Measurements from ENCODE around the gene DIPK1C.

The DIPK1C gene

GRCh38 chr18:74430806-74431571 is 26.1 kb downstream of the DIPK1C start:
- no peak for DNase-seq

GRCh38 chr18:74430231-74430630 is 26.9 kb downstream of the DIPK1C start:
- in situ Hi-C loops (cut with HindIII; ENCODE audit: low pct_ligation_motif_present, low pct_unique_long_range_greater_than_20kb, low sequenced_read_pairs) = no loop called here
- no peak for DNase-seq

More at GRCh38 chr18:74430806-74431571, 26.1 kb downstream of the DIPK1C start:
- in situ Hi-C loops (cut with HindIII; ENCODE audit: low pct_ligation_motif_present, low pct_unique_long_range_greater_than_20kb, low sequenced_read_pairs) = no loop called here

DNA sequence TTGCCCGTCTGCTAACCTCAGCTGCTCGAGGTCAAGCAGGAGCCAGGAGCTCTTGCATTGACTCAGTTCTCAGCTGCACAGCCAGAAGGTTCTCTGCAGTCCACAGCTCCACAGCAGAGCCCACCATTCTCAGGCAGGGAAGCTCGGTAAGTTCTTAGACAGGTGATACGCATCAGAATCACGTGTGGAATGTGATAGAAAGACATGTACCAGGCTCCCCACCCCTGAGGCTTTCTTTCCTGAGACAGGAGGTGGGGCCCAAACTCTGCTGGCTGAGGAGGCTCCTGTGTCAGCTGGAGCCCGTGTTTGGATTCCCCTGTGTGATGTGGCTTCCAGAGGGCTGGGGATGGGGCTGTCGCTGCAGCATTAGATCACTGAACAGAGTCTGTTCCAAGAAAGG is 28.0 kb downstream of the DIPK1C start:
- in situ Hi-C loops (cut with HindIII; ENCODE audit: low pct_ligation_motif_present, low pct_unique_long_range_greater_than_20kb, low sequenced_read_pairs) = no loop called here
- DNase-seq = no peak

DNA sequence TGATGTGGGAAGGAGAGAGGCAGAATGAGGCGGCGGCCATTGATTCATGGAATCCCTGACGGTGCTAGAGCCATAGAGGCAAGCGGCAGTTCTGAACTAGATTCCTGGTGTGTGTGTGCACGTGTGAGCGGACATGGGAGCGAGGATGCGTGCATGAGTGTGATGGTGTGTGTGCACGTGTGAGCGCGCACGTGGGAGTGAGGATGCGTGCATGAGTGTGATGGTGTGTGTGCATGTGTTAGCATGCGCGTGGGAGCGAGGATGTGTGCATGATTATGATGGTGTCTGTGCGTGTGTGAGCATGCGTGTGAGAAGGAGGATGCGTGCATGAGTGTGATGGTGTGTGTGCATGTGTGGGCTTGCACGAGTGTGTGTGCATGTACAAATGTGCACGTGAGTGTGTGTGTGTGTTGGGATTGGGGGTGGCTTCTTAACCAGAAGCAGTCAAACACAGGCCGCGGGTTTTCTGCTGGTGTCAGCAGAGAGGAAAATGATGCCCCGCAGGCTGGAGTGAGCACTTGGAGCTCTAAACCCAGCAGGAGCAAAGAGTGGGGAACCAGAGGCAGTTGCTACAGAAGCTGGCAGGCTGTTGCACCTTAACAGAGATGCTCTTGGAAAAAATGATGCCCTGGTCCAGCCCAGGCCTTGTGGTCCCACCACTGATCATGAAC is 29.5 kb downstream of the DIPK1C start:
- in situ Hi-C loops (cut with HindIII; ENCODE audit: low pct_ligation_motif_present, low pct_unique_long_range_greater_than_20kb, low sequenced_read_pairs) = no loop called here
- no peak for DNase-seq

GRCh38 chr18:74425876-74426275 is 31.2 kb downstream of the DIPK1C start:
- in situ Hi-C loops (cut with HindIII; ENCODE audit: low pct_ligation_motif_present, low pct_unique_long_range_greater_than_20kb, low sequenced_read_pairs) = no loop called here
- DNase-seq = no peak

GRCh38 chr18:74425161-74425560 is 31.9 kb downstream of the DIPK1C start:
- DNase-seq = no peak

GRCh38 chr18:74422541-74422940 is 34.6 kb downstream of the DIPK1C start:
- in situ Hi-C loops (cut with HindIII; ENCODE audit: low pct_ligation_motif_present, low pct_unique_long_range_greater_than_20kb, low sequenced_read_pairs) = no loop called here
- no peak for DNase-seq

More at GRCh38 chr18:74425161-74425560, 31.9 kb downstream of the DIPK1C start:
- in situ Hi-C loops (cut with HindIII; ENCODE audit: low pct_ligation_motif_present, low pct_unique_long_range_greater_than_20kb, low sequenced_read_pairs) = no loop called here

GRCh38 chr18:74420926-74421325 is 36.2 kb downstream of the DIPK1C start:
- in situ Hi-C loops (cut with HindIII; ENCODE audit: low pct_ligation_motif_present, low pct_unique_long_range_greater_than_20kb, low sequenced_read_pairs) = no loop called here

GRCh38 chr18:74420481-74420880 is 36.6 kb downstream of the DIPK1C start:
- in situ Hi-C loops (cut with HindIII; ENCODE audit: low pct_ligation_motif_present, low pct_unique_long_range_greater_than_20kb, low sequenced_read_pairs) = no loop called here

More at GRCh38 chr18:74420926-74421325, 36.2 kb downstream of the DIPK1C start:
- DNase-seq = no peak

GRCh38 chr18:74419761-74420160 is 37.3 kb downstream of the DIPK1C start:
- no peak for DNase-seq

More at GRCh38 chr18:74420481-74420880, 36.6 kb downstream of the DIPK1C start:
- DNase-seq = no peak

DNA sequence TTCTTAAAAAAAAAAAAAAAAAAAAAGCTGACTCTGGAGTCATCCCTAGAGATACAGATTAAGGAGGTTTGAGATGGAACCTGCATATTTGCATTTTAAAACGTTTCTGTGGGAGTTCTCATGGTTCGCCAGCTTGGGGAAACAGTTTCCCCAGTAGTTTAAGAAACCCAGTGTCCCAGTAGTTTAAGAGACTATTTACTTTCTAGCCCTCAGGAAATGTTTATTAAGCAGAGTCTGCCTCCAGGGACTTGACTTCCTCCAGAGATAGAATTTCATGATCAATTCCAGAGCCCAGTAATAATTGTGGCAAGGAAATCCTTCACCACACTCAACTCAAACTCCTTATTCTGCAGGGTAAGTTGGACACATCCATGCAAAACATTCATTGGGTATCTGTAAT is 39.1 kb downstream of the DIPK1C start:
- no peak for DNase-seq
- in situ Hi-C loops (cut with HindIII; ENCODE audit: low pct_ligation_motif_present, low pct_unique_long_range_greater_than_20kb, low sequenced_read_pairs) = no loop called here

More at GRCh38 chr18:74419761-74420160, 37.3 kb downstream of the DIPK1C start:
- in situ Hi-C loops (cut with HindIII; ENCODE audit: low pct_ligation_motif_present, low pct_unique_long_range_greater_than_20kb, low sequenced_read_pairs) = no loop called here

DNA sequence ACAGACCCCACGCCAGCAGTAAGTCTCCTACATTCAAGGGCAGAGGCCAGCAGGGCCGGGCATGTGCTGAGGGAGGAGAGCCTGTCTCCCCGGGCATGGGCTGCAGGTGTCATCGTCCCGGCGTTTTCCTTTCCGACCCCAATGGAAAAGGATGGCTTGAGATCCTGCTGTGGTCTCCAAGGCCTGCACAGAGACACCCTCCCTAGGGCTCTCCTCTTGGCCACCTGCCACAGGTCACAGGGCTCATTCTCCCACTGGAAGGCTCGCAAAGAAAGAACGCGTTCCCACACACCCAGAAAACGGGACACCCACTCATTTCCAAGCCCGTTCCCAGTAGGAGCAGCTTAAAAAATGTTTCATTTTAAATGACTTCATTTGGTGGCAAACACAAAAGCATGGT is 41.0 kb downstream of the DIPK1C start:
- in situ Hi-C loops (cut with HindIII; ENCODE audit: low pct_ligation_motif_present, low pct_unique_long_range_greater_than_20kb, low sequenced_read_pairs) = no loop called here
- DNase-seq = no peak

- DNase-seq = no peak
- in situ Hi-C loops (cut with HindIII; ENCODE audit: low pct_ligation_motif_present, low pct_unique_long_range_greater_than_20kb, low sequenced_read_pairs) = no loop called here
These were observed 42.1 kb downstream of the DIPK1C start for GRCh38 chr18:74414953-74415515.

DNA sequence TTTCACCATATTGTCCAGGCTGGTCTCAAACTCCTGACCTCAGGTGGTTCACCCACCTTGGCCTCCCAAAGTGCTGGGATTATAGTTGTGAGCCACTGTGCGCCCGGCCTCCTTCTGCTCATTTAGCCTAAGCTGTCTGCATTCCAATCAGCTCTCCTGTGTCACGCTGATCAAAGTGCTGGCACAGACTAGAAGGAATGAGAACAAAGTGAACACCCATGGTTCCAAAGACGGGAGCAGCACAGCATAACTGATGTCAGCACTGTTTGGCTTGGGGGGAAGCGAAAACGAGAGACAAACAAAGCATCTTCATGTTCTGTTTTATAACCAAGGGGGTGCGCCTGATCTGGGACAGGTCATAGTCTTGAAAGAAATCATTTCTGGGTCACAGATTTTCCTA is 43.3 kb downstream of the DIPK1C start:
- DNase-seq = no peak
- in situ Hi-C loops (cut with HindIII; ENCODE audit: low pct_ligation_motif_present, low pct_unique_long_range_greater_than_20kb, low sequenced_read_pairs) = no loop called here

- in situ Hi-C loops (cut with HindIII; ENCODE audit: low pct_ligation_motif_present, low pct_unique_long_range_greater_than_20kb, low sequenced_read_pairs) = no loop called here
- no peak for DNase-seq
These were observed 44.8 kb downstream of the DIPK1C start for GRCh38 chr18:74412116-74412880.

- in situ Hi-C loops (cut with HindIII; ENCODE audit: low pct_ligation_motif_present, low pct_unique_long_range_greater_than_20kb, low sequenced_read_pairs) = no loop called here
- no peak for DNase-seq
These were observed 45.6 kb downstream of the DIPK1C start for GRCh38 chr18:74411475-74411874.

DNA sequence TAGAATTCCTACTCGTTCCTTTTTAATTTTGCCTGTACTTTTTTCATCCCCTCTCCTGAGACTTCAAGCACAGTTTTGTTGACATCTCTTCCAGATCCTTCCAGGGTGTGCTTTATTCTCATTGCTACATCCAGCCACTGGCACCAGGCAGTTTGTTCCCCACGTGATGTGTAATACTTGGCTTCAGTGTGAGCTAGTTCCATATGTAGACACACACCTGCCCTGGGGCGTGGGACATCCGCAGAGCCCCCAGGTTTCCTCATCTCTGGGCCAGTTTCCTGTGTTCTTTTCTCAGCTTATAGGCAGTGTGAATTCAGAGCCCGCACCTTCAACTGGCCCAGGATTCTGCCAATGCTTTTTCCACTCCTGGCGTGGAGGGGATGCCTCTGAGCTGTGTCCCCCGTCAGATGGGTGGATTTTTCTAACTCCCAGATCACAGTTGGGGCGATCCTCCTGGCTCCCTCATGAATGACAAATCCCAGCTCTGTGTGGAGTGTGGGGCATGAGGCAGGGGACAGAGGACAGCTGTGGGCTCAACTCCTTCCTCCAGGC is 46.6 kb downstream of the DIPK1C start:
- in situ Hi-C loops (cut with HindIII; ENCODE audit: low pct_ligation_motif_present, low pct_unique_long_range_greater_than_20kb, low sequenced_read_pairs) = no loop called here
- DNase-seq = no peak

DNA sequence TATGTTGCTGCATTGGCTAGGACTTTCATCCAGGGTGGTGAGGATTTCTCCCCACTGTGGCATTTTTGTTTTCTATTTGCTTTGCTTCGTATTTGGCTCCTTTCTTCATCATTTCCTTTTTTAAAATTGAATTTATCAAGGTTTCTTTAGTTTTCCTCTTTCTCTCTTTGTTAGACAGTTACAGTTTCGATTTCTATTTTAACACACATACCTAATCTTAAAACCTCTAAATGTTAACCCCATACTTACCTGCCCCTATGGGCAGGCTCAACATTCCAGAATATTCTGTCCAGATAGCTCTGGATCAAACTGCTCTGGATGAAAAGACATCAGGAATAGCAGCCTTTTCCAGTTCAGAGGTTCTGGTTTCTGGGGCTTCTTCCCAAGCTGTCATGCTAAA is 49.2 kb downstream of the DIPK1C start:
- in situ Hi-C loops (cut with HindIII; ENCODE audit: low pct_ligation_motif_present, low pct_unique_long_range_greater_than_20kb, low sequenced_read_pairs) = no loop called here
- no peak for DNase-seq

Measured in ACHN (cell line).